Adrenal gland (tissue), 12 donors: ENCODE measurements around the gene MOB2. TPM values are rescaled to one million over a fixed set of nuclear protein-coding genes. Genes with fewer than 3 reads are reported as not detected.

Experiments used
- DNase-seq, 7 donors: peaks; one replicate each; pipeline ENCODE4 v3.0.0-alpha.2; 2019 to 2020
- H3K27ac ChIP-seq, 5 donors: fragments of 200-600 bp; sonication (generic) in 4 of 5; 1 replicate in 3 of 5; 2 replicates in 2 of 5; pipeline versions ENCODE4 v1.5.1 to v1.8.0; 2016 to 2020; ENCODE audit warnings: mild to moderate bottlenecking in 1 of 5
- H3K27me3 ChIP-seq: fragments of 200-600 bp; 2 replicates; pipeline ENCODE4 v1.8.0; 2021
- H3K36me3 ChIP-seq, 2 donors: fragments of 200-600 bp; replicated peaks in 1 of 2; 1 replicate in 1 of 2; 2 replicates in 1 of 2; pipeline versions ENCODE4 v1.5.1 to v1.8.0; 2018 to 2022
- H3K4me1 ChIP-seq, 2 donors: fragments of 200-600 bp; replicated peaks in 1 of 2; 1 replicate in 1 of 2; 2 replicates in 1 of 2; pipeline versions ENCODE4 v1.5.1 to v1.8.0; 2018 to 2021
- H3K4me3 ChIP-seq, 4 donors: fragments of 200-600 bp; sonication (generic) in 3 of 4; one replicate each; pipeline ENCODE4 v1.5.1; 2016 to 2018
- H3K9me3 ChIP-seq, 3 donors: fragments of 200-600 bp; sonication (generic) in 1 of 3; replicated peaks in 1 of 3; 1 replicate in 2 of 3; 2 replicates in 1 of 3; pipeline versions ENCODE4 v1.5.1 to v1.8.0; 2016 to 2021
- POLR2A ChIP-seq, 2 donors: fragments of 450-650 bp; IDR thresholded peaks; one replicate each; pipeline ENCODE4 v1.6.1; 2017; ENCODE audit warnings: antibody characterized with exemption in 2 of 2, mild to moderate bottlenecking in 2 of 2, moderate library complexity in 1 of 2
- WGBS, 4 donors: extraction: QIAGEN DNeasy Blood & Tissue Kit in 2 of 4; methylation state at CpG; one replicate each; pipeline versions ENCODE4 v1.1.5 to v1.1.7; 2013 to 2017; 5-methylcytosine and 5-hydroxymethylcytosine counted together
- intact Hi-C, 2 donors: fragments of 100-400 bp; cut with DNase I; formaldehyde crosslinking; loops; one replicate each; pipeline versions ENCODE4 v1.14.1 to v1.15.0; 2022 to 2023
- polyA plus RNA-seq, 3 donors: library from polyadenylated mRNA; stranded (reverse); fragments of 200-250 nt in 2 of 3; fragments of 350-450 nt in 1 of 3; fragmentation: Illumina TruSeq in 1 of 3; extraction: RNeasy Lipid Tissue Mini Kit (QIAGEN cat#74804) in 1 of 3; gene quantifications; one replicate each; pipeline ENCODE4 v1.2.3, GENCODE V29; 2013 to 2014
- total RNA-seq, 9 donors: library from RNA; depleted of rRNA in 4 of 9; stranded (reverse); fragments of >200 nt in 4 of 9; fragments of 120-200 nt in 1 of 9; fragmentation: NEBNext Ultra II Directional in 1 of 9; extraction: Animal tissue kit (Norgen Biotek cat#: 25700) in 1 of 9; gene quantifications; one replicate each; pipeline versions ENCODE4 v1.1.0 to v1.2.4, GENCODE V29; 2013 to 2023
- TF ChIP-seq, protein P1 (sequence below), 6 experiments: fragments of 450-650 bp in 4 of 6; fragments of 200-600 bp in 2 of 6; sonication (generic) in 1 of 6; IDR thresholded peaks; 1 replicate in 5 of 6; 2 replicates in 1 of 6; pipeline versions ENCODE4 v1.5.1 to v1.8.0; 2016 to 2021; ENCODE audit warnings: antibody characterized with exemption in 6 of 6, mild to moderate bottlenecking in 2 of 6, moderate library complexity in 1 of 6
- donor health status: healthy with polysubstance abuse.
- donor health status: Bipolar disorder and iron deficiency.
- donor health status: DM: yes; HTN: yes; CAD: no.
- donor health status: DM: no; HTN: no; CAD: no.
- donor health status: DM: no; HTN: no; CAD: no.
- donor health status: DM: yes; HTN: yes; CAD: no.

MOB2 gene
- total and polyA plus RNA-seq, 12 donors: 11.2 to 43.3 (median 30.6) TPM

DNA sequence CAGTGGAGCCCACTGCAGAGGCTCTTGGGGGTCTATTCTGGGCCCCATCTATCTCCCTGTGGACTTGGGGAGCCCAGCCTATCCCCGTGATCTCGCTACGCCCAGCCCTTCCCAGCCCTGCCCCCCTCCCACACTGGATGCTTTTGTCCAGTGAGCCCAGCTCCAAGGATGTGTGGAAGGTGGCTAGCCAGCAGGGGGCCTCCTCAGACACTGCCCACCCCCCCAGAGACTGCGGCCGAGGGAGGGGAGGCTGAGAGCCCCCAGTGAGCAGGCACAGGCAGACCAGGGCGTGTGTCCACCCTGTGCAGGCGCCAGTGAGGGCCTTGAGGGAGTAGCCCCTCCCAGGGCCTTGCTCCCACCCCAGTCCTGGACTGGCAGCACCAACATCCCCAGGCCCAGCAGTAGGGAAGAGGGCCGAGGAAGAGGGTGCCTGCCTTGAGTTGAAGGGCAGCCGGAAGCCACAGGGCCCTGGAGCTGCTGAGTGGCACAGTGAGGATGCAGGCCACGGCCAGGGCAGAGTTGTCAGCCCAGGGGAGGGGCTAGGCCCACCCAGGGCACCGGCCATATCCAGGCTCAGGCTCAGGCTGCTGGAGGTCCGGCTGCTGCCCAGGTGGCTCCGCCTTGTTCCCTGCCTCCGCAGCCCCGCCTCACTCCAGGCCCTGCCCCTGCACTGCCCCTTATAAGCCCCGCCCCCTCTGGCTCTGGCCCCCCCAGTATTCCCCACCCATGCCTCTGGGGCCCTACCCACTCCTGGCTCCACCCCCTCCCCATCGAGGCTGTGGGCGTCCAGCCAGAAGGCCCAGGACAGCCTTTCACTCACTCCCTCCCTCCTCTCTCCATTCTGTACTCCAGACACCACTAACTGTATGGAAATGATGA is 28.0 kb downstream of the MOB2 start:
- DNase-seq: peak; percentile 59 to 80 (median 73)
- H3K4me3 ChIP-seq: no peak overlapping the region
- 32 to 52% (median 49%) methylated on average over 6 to 18 of the region's 18 CpGs for WGBS, 4 donors

DNA sequence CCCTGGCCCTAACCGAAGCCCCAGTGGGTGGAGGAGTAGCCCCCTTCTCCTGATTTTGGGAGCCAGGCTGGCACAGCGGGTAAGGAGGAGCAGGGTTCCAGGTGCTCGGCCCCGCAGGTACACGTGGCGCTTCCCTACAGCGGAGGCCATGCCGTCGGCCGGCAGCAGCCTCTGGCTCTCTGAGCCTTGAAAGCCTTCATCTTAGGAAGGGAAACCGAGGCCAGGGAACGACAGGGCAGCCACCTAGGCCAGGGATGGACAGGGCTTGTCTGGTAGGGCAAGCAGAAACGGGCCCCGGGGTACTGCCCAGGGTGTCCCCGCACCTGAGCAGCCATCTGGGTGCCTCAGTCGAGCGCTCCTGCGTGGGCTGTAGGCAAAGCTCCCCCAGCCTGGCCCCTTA is 28.7 kb downstream of the MOB2 start:
- DNase-seq: no peak
- intact Hi-C loops: no loop called here
- WGBS, 4 donors: 86 to 91% methylated on average over 18 of the region's 18 CpGs; no CpG with 5 or more reads in 2 of the 4 donors
- Histone ChIP-seq H3K4me3 (no peak overlapping the region), H3K36me3 (no peaks in the 10 kb centered on the region), H3K9me3 (no peaks in the 10 kb centered on the region), H3K27me3 (no peaks in the 10 kb centered on the region), H3K27ac (no peak overlapping the region), H3K4me1 (peaks cover 0 to 16% of the 10 kb centered on the region in 2 donors)
- TF ChIP-seq, protein P1, sequence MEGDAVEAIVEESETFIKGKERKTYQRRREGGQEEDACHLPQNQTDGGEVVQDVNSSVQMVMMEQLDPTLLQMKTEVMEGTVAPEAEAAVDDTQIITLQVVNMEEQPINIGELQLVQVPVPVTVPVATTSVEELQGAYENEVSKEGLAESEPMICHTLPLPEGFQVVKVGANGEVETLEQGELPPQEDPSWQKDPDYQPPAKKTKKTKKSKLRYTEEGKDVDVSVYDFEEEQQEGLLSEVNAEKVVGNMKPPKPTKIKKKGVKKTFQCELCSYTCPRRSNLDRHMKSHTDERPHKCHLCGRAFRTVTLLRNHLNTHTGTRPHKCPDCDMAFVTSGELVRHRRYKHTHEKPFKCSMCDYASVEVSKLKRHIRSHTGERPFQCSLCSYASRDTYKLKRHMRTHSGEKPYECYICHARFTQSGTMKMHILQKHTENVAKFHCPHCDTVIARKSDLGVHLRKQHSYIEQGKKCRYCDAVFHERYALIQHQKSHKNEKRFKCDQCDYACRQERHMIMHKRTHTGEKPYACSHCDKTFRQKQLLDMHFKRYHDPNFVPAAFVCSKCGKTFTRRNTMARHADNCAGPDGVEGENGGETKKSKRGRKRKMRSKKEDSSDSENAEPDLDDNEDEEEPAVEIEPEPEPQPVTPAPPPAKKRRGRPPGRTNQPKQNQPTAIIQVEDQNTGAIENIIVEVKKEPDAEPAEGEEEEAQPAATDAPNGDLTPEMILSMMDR (IDR thresholded peaks at IDR 0.05): no peak
- no peak for TF ChIP-seq POLR2A (IDR thresholded peaks at IDR 0.05)

More for the DNA sequence above, 28.0 kb downstream of the MOB2 start:
- H3K27ac ChIP-seq: peak overlapping the region in 2 of 5 donors; percentile 78 to 84
- H3K36me3 ChIP-seq: no peaks in the 10 kb centered on the region
- H3K4me1 ChIP-seq: peaks cover 0 to 16% of the 10 kb centered on the region in 2 donors
- TF ChIP-seq, protein P1 (IDR thresholded peaks at IDR 0.05): peak in 4 of 6 experiments; percentile 9 to 37 (median 24)
- TF ChIP-seq POLR2A (IDR thresholded peaks at IDR 0.05): no peak
- H3K9me3 ChIP-seq: no peaks in the 10 kb centered on the region
- no peaks in the 10 kb centered on the region for H3K27me3 ChIP-seq
- intact Hi-C loops: no loop called here

DNA sequence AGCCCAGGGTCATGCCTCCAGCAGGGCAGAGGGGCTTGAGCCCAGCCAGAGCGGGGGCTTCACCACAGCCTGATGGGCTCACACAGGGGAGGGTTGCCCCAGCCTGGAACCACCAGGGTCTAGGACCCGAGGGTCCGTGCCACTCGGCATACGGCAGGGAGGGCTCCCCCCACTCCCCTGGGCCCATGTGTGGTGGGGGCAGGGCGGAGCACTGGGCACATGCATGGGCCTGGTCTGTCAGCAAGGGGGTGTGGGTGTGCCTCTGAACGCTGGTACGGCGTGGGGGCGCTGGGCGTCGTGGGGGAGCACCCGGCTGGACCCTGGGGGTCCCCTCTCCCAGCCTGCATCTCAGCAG is 29.3 kb downstream of the MOB2 start:
- Histone ChIP-seq H3K27ac (no peak overlapping the region), H3K36me3 (no peaks in the 10 kb centered on the region), H3K4me1 (peaks cover 0 to 16% of the 10 kb centered on the region in 2 donors), H3K27me3 (no peaks in the 10 kb centered on the region), H3K4me3 (no peak overlapping the region), H3K9me3 (no peaks in the 10 kb centered on the region)
- intact Hi-C loops: no loop called here
- DNase-seq: no peak
- TF ChIP-seq POLR2A (IDR thresholded peaks at IDR 0.05): no peak
- TF ChIP-seq, protein P1 (IDR thresholded peaks at IDR 0.05): no peak
- WGBS, 4 donors: 79 to 90% (median 83%) methylated on average over 2 to 13 of the region's 13 CpGs

DNA sequence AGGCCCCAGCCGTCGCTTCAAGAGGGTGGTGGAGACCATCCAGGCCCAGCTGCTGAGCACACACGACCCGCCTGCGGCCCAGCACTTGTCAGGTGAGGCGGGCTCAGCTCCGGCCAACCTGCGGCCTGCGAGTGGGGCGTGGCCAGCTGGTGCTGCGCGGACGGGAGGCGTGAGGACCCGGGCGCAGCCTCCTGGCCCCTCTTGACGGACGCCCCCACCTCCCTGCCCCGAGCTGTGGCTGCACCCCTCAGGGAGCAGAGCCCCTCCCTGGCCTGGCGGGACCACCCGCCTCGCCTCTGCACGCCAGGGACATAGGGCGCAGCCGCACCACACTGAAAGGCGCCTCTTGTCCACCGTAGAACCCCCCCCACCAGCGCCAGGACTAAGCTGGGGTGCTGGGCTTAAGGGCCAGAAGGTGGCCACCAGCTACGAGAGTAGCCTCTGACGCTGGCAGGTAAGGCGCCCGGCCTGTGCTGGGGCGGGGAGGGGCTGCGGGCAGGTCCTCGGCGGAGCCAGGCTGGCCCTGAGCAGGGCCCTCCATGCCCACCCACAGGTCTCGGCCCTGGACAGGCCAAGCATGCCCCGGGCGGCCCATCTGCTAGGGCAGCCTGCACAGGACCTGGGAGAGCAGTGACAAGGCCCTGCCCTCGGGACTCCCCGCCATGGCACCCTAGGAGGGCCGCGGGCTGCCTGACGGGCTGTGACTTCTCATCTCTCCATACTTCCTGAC is 29.8 kb downstream of the MOB2 start:
- WGBS, 4 donors: 85 to 95% (median 90%) methylated on average over 10 to 44 of the region's 44 CpGs
- intact Hi-C loops: no loop called here
- TF ChIP-seq, protein P1 (IDR thresholded peaks at IDR 0.05): no peak
- TF ChIP-seq POLR2A (IDR thresholded peaks at IDR 0.05): no peak
- DNase-seq: no peak
- Histone ChIP-seq H3K27ac (no peak overlapping the region), H3K36me3 (no peaks in the 10 kb centered on the region), H3K27me3 (no peaks in the 10 kb centered on the region), H3K4me1 (peaks cover 0 to 16% of the 10 kb centered on the region in 2 donors), H3K9me3 (no peaks in the 10 kb centered on the region), H3K4me3 (no peak overlapping the region)
